LNCaP clone FGC (cell line): ENCODE data around the gene CLRN3.

Source experiments
- DNase-seq: peaks from one replicate; pipeline ENCODE4 v3.0.0-alpha.2; 2011; ENCODE audit warnings: low read depth
- H3K4me3 ChIP-seq: 2 replicates; pipeline ENCODE4 v1.5.1; 2011; ENCODE audit warnings: mild to moderate bottlenecking, low read depth, low read length, control low read depth
- TF ChIP-seq, protein P1 (sequence below): IDR thresholded peaks from 2 replicates; pipeline ENCODE4 v1.5.1; 2012; ENCODE audit warnings: mild to moderate bottlenecking; ENCODE audit not compliant: control insufficient read depth, insufficient read depth; ENCODE audit errors: extremely low read depth

Gene CLRN3

GRCh38 chr10:127896590-127896989, 3.8 kb upstream of the CLRN3 start:
- TF ChIP-seq, protein P1, sequence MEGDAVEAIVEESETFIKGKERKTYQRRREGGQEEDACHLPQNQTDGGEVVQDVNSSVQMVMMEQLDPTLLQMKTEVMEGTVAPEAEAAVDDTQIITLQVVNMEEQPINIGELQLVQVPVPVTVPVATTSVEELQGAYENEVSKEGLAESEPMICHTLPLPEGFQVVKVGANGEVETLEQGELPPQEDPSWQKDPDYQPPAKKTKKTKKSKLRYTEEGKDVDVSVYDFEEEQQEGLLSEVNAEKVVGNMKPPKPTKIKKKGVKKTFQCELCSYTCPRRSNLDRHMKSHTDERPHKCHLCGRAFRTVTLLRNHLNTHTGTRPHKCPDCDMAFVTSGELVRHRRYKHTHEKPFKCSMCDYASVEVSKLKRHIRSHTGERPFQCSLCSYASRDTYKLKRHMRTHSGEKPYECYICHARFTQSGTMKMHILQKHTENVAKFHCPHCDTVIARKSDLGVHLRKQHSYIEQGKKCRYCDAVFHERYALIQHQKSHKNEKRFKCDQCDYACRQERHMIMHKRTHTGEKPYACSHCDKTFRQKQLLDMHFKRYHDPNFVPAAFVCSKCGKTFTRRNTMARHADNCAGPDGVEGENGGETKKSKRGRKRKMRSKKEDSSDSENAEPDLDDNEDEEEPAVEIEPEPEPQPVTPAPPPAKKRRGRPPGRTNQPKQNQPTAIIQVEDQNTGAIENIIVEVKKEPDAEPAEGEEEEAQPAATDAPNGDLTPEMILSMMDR = no peak
- no peak for DNase-seq
- H3K4me3 ChIP-seq = no peak overlapping the region

DNA sequence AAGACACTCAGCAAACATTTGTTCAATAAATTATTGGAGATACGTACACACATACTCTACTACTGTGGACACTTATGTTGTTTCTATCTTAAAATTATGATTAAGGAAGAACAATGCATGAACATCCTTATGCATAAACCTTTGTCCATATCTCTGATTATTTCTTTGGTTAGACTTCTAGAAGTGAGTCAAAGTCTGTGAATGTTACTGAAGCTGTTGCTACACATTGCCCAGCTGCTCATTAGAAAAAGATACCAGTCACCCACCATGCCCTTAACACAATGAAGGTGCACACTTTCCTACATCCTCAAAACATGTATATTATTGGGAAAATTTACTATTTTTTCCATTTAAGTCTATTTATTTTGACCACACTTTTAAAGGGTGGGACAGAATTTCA, 1.4 kb upstream of the CLRN3 start:
- no peak for DNase-seq
- TF ChIP-seq, protein P1 = no peak
- H3K4me3 ChIP-seq = no peak overlapping the region

DNA sequence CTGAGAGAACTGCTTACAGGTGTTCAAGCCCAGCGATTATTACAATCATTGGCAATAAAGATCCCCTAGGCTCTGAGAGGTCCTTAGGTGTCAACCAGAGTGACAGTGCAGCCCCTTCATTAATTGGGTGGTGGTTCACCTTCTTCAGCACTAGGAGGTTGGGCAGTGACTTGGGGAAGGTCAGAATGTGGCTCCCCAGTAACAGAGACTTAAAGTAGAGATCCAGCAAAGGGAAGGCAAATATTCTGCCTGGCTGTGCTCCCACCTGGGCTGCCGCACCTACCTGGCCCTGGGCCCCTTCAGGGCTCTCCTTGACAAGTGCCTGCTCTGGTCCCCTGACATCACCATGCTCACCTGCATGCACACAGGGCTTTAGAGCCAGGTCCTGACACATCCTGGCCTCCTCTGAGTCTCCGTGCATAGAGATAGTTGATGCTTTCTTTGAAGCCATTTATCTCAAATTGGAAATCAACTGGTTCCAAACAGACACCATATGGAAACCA, 1.9 kb downstream of the CLRN3 start:
- TF ChIP-seq, protein P1 = no peak
- no peak for DNase-seq
- H3K4me3 ChIP-seq = no peak overlapping the region

DNA sequence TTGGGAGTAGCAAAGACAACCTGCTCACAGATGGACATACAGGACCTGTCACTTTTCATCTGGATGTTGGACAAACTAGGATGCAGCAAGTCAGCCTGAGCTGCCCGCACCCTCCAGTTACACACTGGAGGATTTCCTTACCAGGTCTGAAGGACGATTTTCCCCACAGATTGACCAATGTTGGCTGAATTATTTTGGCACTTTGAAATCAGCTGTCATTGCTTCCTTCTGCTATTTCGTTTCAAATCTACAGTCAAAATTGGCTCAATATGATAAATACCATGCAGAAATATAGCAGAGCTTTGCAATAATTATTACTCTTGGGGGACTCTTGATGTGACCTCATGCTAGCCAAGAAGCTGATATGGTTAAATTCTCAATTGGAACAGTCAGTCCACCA, 2.5 kb downstream of the CLRN3 start:
- H3K4me3 ChIP-seq = no peak overlapping the region
- TF ChIP-seq, protein P1 = no peak
- no peak for DNase-seq

DNA sequence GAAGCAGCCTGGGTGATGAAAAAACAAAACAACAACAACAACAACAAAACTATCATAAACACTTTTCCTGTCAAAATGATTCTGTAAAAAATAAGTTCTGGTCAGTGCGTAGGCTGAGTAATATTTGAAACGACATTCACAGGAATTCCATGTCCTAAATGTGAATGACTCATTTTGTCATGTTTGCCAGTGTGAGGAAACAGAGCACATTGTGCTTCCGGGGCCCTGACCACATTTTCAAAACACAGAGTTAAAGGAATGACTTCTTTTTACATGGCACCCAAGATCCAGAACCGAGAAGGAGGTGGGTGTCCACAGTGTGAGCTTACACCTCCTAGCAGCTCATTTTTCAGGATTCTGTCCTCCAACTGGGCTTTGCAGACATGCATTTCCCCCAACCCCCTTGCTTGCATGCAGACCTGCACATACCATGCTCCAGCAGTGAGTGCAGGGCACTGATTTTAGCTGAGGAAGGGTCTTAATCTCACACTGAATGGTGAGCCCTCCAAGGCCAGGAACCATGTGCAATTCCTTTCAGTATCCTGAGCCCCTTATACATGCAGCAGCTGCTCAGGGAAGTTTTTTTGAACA, 3.0 kb downstream of the CLRN3 start:
- no peak for DNase-seq
- TF ChIP-seq, protein P1 = no peak
- no peak overlapping the region for H3K4me3 ChIP-seq

GRCh38 chr10:127888521-127889312, 4.0 kb downstream of the CLRN3 start:
- DNase-seq = no peak
- TF ChIP-seq, protein P1 = no peak
- no peak overlapping the region for H3K4me3 ChIP-seq
